ENCODE measurements around the gene SMC3. TPM values are rescaled to one million over a fixed set of nuclear protein-coding genes. Genes with fewer than 3 reads are reported as not detected.

The SMC3 gene
- total RNA-seq, 2 donors from 2014 or later, result 66.0 to 75.9 TPM

DNA sequence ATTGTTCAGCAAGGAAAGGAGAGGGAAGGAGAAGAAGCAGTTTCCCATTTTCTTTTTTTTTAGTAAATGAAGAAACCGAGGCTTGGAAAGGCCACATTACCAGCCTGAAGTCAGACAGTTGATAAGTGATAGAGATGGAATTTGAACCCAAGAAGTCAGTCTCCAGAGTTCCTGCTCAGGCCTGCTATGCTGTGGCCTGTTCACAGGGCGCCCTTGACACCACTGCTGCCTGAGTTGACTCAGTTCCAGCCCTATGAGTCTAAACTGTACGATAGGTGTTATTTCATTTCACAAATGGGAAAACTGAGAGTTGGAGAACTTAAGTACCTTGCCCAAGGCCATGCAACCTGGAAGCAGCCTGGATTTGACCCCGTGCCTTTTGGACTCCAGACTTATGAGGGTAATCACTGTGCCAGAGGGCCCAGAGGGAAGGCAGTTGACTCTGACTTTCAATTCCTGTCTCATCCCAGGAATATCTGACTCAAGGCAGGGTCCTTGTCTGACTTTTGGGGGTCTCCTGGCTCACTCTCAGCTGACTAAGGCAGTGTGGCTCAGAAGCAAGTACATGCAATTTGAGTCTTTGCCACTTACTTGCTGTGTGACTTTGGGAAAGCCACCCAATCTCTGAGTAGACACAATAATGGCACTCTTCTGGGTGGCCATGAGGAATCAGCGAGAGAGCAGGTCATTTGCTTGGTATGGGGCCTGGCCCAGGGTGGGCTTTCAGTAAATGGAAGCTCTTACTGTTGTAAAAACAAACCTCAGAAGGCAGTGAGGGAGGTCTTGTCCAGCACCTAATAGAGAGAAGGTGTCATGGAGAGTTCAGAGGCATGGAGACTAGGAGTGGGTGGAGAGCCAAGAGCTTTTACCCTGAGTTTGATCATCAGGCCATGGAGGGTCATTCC lies 58.7 kb downstream of the SMC3 start:
- Mint-ChIP-seq H3K27ac (no peak overlapping the region), H3K4me1 (peaks cover 20% of the 10 kb centered on the region), H3K9me3 (no peaks in the 10 kb centered on the region), H3K27me3 (ENCODE audit: insufficient read depth) (no peaks in the 10 kb centered on the region), H3K4me3 (no peak overlapping the region), H3K36me3 (ENCODE audit: low read depth) (no peaks in the 10 kb centered on the region)
- 95 to 96% methylated on average over 3 to 5 of the region's 5 CpGs for WGBS, 2 experiments (ENCODE audit: insufficient coverage in 1 of 2, insufficient read length in 1 of 2)
- Histone ChIP-seq H3K9me3 (ENCODE audit: control insufficient read depth, low read length) (no peaks in the 10 kb centered on the region), H3K9ac (ENCODE audit: extremely low read depth, low read length, poor library complexity, severe bottlenecking) (no peak overlapping the region), H3K27ac (ENCODE audit: low read depth, low read length) (no peak overlapping the region), H3K4me3 (ENCODE audit: low read length) (no peak overlapping the region), H3K36me3 (ENCODE audit: control insufficient read depth, insufficient read depth, low read length) (no peaks in the 10 kb centered on the region), H3K27me3 (ENCODE audit: control insufficient read depth, insufficient read depth, low read length, poor library complexity, severe bottlenecking) (no peaks in the 10 kb centered on the region), H3K4me1 (ENCODE audit: control insufficient read depth, insufficient read depth, low read length) (peaks cover 4% of the 10 kb centered on the region)
- TF ChIP-seq, protein P1, sequence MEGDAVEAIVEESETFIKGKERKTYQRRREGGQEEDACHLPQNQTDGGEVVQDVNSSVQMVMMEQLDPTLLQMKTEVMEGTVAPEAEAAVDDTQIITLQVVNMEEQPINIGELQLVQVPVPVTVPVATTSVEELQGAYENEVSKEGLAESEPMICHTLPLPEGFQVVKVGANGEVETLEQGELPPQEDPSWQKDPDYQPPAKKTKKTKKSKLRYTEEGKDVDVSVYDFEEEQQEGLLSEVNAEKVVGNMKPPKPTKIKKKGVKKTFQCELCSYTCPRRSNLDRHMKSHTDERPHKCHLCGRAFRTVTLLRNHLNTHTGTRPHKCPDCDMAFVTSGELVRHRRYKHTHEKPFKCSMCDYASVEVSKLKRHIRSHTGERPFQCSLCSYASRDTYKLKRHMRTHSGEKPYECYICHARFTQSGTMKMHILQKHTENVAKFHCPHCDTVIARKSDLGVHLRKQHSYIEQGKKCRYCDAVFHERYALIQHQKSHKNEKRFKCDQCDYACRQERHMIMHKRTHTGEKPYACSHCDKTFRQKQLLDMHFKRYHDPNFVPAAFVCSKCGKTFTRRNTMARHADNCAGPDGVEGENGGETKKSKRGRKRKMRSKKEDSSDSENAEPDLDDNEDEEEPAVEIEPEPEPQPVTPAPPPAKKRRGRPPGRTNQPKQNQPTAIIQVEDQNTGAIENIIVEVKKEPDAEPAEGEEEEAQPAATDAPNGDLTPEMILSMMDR (conservative IDR thresholded peaks at IDR 0.05), result no peak
- no peak for DNase-seq

GRCh38 chr10:110628161-110628560 lies 60.7 kb downstream of the SMC3 start:
- H3K4me1 Mint-ChIP-seq, result peaks cover 20% of the 10 kb centered on the region
- Histone ChIP-seq H3K4me3 (ENCODE audit: low read length) (no peak overlapping the region), H3K27ac (ENCODE audit: low read depth, low read length) (no peak overlapping the region), H3K9me3 (ENCODE audit: control insufficient read depth, low read length) (no peaks in the 10 kb centered on the region), H3K9ac (ENCODE audit: extremely low read depth, low read length, poor library complexity, severe bottlenecking) (no peak overlapping the region), H3K4me1 (ENCODE audit: control insufficient read depth, insufficient read depth, low read length) (peaks cover 4% of the 10 kb centered on the region), H3K27me3 (ENCODE audit: control insufficient read depth, insufficient read depth, low read length, poor library complexity, severe bottlenecking) (no peaks in the 10 kb centered on the region), H3K36me3 (ENCODE audit: control insufficient read depth, insufficient read depth, low read length) (no peaks in the 10 kb centered on the region)
- TF ChIP-seq, protein P1 (conservative IDR thresholded peaks at IDR 0.05), result no peak
- no peak overlapping the region for H3K4me3 Mint-ChIP-seq
- H3K36me3 Mint-ChIP-seq (ENCODE audit: low read depth), result no peaks in the 10 kb centered on the region
- no peak for DNase-seq
- no peaks in the 10 kb centered on the region for H3K27me3 Mint-ChIP-seq (ENCODE audit: insufficient read depth)
- H3K9me3 Mint-ChIP-seq, result no peaks in the 10 kb centered on the region
- H3K27ac Mint-ChIP-seq, result no peak overlapping the region

GRCh38 chr10:110629680-110630191 lies 62.2 kb downstream of the SMC3 start:
- TF ChIP-seq, protein P1 (conservative IDR thresholded peaks at IDR 0.05), result no peak
- peaks cover 4% of the 10 kb centered on the region for H3K4me1 ChIP-seq (ENCODE audit: control insufficient read depth, insufficient read depth, low read length)
- Mint-ChIP-seq H3K4me1 (peaks cover 21% of the 10 kb centered on the region), H3K27me3 (ENCODE audit: insufficient read depth) (no peaks in the 10 kb centered on the region), H3K27ac (no peak overlapping the region), H3K36me3 (ENCODE audit: low read depth) (no peaks in the 10 kb centered on the region), H3K4me3 (no peak overlapping the region), H3K9me3 (no peaks in the 10 kb centered on the region)
- no peak overlapping the region for H3K27ac ChIP-seq (ENCODE audit: low read depth, low read length)
- no peaks in the 10 kb centered on the region for H3K9me3 ChIP-seq (ENCODE audit: control insufficient read depth, low read length)
- WGBS, 2 experiments (ENCODE audit: insufficient coverage in 1 of 2, insufficient read length in 1 of 2), result 67 to 80% methylated on average over 2 to 3 of the region's 3 CpGs
- H3K36me3 ChIP-seq (ENCODE audit: control insufficient read depth, insufficient read depth, low read length), result no peaks in the 10 kb centered on the region
- DNase-seq, result no peak
- no peak overlapping the region for H3K9ac ChIP-seq (ENCODE audit: extremely low read depth, low read length, poor library complexity, severe bottlenecking)
- H3K4me3 ChIP-seq (ENCODE audit: low read length), result no peak overlapping the region
- no peaks in the 10 kb centered on the region for H3K27me3 ChIP-seq (ENCODE audit: control insufficient read depth, insufficient read depth, low read length, poor library complexity, severe bottlenecking)
